Stimulated activated naive CD8-positive, alpha-beta T cell treated with anti-CD3 and anti-CD28 coated beads, Interleukin-15, Interleukin-2, amounts not matched to agents 100 ng/mL and 50 ng/mL, for 24 hours (primary cell): ENCODE results near the gene MAP3K2.

Experiments
- H3K27ac Mint-ChIP-seq: one replicate; pipeline ENCODE4 v1.8.0; 2021; ENCODE audit warnings: mild to moderate bottlenecking, mixed read lengths
- H3K27me3 Mint-ChIP-seq: one replicate; pipeline ENCODE4 v1.8.0; 2021; ENCODE audit warnings: mixed read lengths
- H3K36me3 Mint-ChIP-seq: one replicate; pipeline ENCODE4 v1.8.0; 2021; ENCODE audit warnings: low read depth, mixed read lengths
- H3K4me1 Mint-ChIP-seq: one replicate; pipeline ENCODE4 v1.8.0; 2021; ENCODE audit warnings: low read depth, mixed read lengths
- H3K4me3 Mint-ChIP-seq: one replicate; pipeline ENCODE4 v1.8.0; 2021; ENCODE audit warnings: mild to moderate bottlenecking, mixed read lengths
- H3K9me3 Mint-ChIP-seq: one replicate; pipeline ENCODE4 v1.8.0; 2021; ENCODE audit warnings: mixed read lengths

MAP3K2 gene

GRCh38 chr2:127424598-127425520, 37.1 kb upstream of the MAP3K2 start:
- H3K4me1 Mint-ChIP-seq: peaks cover 7% of the 10 kb centered on the region
- H3K27me3 Mint-ChIP-seq: peaks cover 30% of the 10 kb centered on the region
- H3K27ac Mint-ChIP-seq: no peak overlapping the region
- no peaks in the 10 kb centered on the region for H3K9me3 Mint-ChIP-seq
- H3K36me3 Mint-ChIP-seq: no peaks in the 10 kb centered on the region
- no peak overlapping the region for H3K4me3 Mint-ChIP-seq

GRCh38 chr2:127423880-127424279, 36.1 kb upstream of the MAP3K2 start:
- Mint-ChIP-seq H3K27ac (no peak overlapping the region), H3K9me3 (no peaks in the 10 kb centered on the region), H3K36me3 (no peaks in the 10 kb centered on the region), H3K4me3 (peak overlapping the region; percentile 40), H3K27me3 (peaks cover 30% of the 10 kb centered on the region), H3K4me1 (peaks cover 7% of the 10 kb centered on the region)

- no peaks in the 10 kb centered on the region for H3K9me3 Mint-ChIP-seq
- peaks cover 30% of the 10 kb centered on the region for H3K27me3 Mint-ChIP-seq
- H3K36me3 Mint-ChIP-seq: no peaks in the 10 kb centered on the region
- peak overlapping the region; percentile 40 for H3K4me3 Mint-ChIP-seq
- H3K4me1 Mint-ChIP-seq: peaks cover 7% of the 10 kb centered on the region
- no peak overlapping the region for H3K27ac Mint-ChIP-seq
These were observed 35.7 kb upstream of the MAP3K2 start for GRCh38 chr2:127423478-127423843.

- Mint-ChIP-seq H3K9me3 (no peaks in the 10 kb centered on the region), H3K4me1 (peaks cover 7% of the 10 kb centered on the region), H3K27me3 (peaks cover 30% of the 10 kb centered on the region), H3K27ac (no peak overlapping the region), H3K4me3 (peak overlapping the region; percentile 48), H3K36me3 (no peaks in the 10 kb centered on the region)
These were observed 35.0 kb upstream of the MAP3K2 start for GRCh38 chr2:127422559-127423477.

- H3K27me3 Mint-ChIP-seq: peaks cover 30% of the 10 kb centered on the region
- H3K36me3 Mint-ChIP-seq: no peaks in the 10 kb centered on the region
- no peak overlapping the region for H3K27ac Mint-ChIP-seq
- H3K4me3 Mint-ChIP-seq: peak overlapping the region; percentile 43
- no peaks in the 10 kb centered on the region for H3K9me3 Mint-ChIP-seq
- peaks cover 14% of the 10 kb centered on the region for H3K4me1 Mint-ChIP-seq
These were observed 34.2 kb upstream of the MAP3K2 start for GRCh38 chr2:127421871-127422558.

- Mint-ChIP-seq H3K4me1 (peaks cover 22% of the 10 kb centered on the region), H3K9me3 (no peaks in the 10 kb centered on the region), H3K27ac (no peak overlapping the region), H3K4me3 (no peak overlapping the region), H3K36me3 (no peaks in the 10 kb centered on the region), H3K27me3 (peaks cover 30% of the 10 kb centered on the region)
These were observed 33.5 kb upstream of the MAP3K2 start for GRCh38 chr2:127421116-127421800.

GRCh38 chr2:127420039-127420864, 32.5 kb upstream of the MAP3K2 start:
- peaks cover 24% of the 10 kb centered on the region for H3K27me3 Mint-ChIP-seq

GRCh38 chr2:127419448-127420038, 31.8 kb upstream of the MAP3K2 start:
- Mint-ChIP-seq H3K27me3 (peaks cover 20% of the 10 kb centered on the region), H3K4me3 (no peak overlapping the region), H3K9me3 (no peaks in the 10 kb centered on the region), H3K27ac (no peak overlapping the region), H3K4me1 (peaks cover 29% of the 10 kb centered on the region), H3K36me3 (no peaks in the 10 kb centered on the region)

More at GRCh38 chr2:127420039-127420864, 32.5 kb upstream of the MAP3K2 start:
- Mint-ChIP-seq H3K27ac (no peak overlapping the region), H3K36me3 (no peaks in the 10 kb centered on the region), H3K9me3 (no peaks in the 10 kb centered on the region), H3K4me3 (no peak overlapping the region), H3K4me1 (peaks cover 29% of the 10 kb centered on the region)

- Mint-ChIP-seq H3K9me3 (no peaks in the 10 kb centered on the region), H3K4me1 (peaks cover 28% of the 10 kb centered on the region), H3K27ac (no peak overlapping the region), H3K27me3 (peaks cover 19% of the 10 kb centered on the region), H3K4me3 (no peak overlapping the region), H3K36me3 (no peaks in the 10 kb centered on the region)
These were observed 31.3 kb upstream of the MAP3K2 start for GRCh38 chr2:127419112-127419430.

- H3K4me3 Mint-ChIP-seq: no peak within 1 kb of the TSS
- peaks cover 13% of the 10 kb centered on the region for H3K27me3 Mint-ChIP-seq
- H3K4me1 Mint-ChIP-seq: peaks cover 28% of the 10 kb centered on the region
- H3K9me3 Mint-ChIP-seq: no peaks in the 10 kb centered on the region
- no peaks in the 10 kb centered on the region for H3K36me3 Mint-ChIP-seq
- no peak within 1 kb of the TSS for H3K27ac Mint-ChIP-seq
These were observed 30.7 kb upstream of the MAP3K2 start, which contains the start of gene PROC for GRCh38 chr2:127418300-127419111. TSS of gene PROC (plus strand) at chr2:127418427. CDS start at chr2:127419943, 1,516 bp downstream.

GRCh38 chr2:127417406-127417805, 29.6 kb upstream of the MAP3K2 start:
- Mint-ChIP-seq H3K27ac (no peak overlapping the region), H3K36me3 (no peaks in the 10 kb centered on the region), H3K9me3 (no peaks in the 10 kb centered on the region), H3K4me3 (no peak overlapping the region), H3K4me1 (peaks cover 35% of the 10 kb centered on the region), H3K27me3 (peaks cover 19% of the 10 kb centered on the region)

GRCh38 chr2:127416506-127417001, 28.8 kb upstream of the MAP3K2 start:
- H3K27ac Mint-ChIP-seq: no peak overlapping the region
- peak overlapping the region; percentile 72 for H3K4me3 Mint-ChIP-seq
- H3K9me3 Mint-ChIP-seq: no peaks in the 10 kb centered on the region
- peaks cover 43% of the 10 kb centered on the region for H3K4me1 Mint-ChIP-seq
- peaks cover 14% of the 10 kb centered on the region for H3K27me3 Mint-ChIP-seq
- no peaks in the 10 kb centered on the region for H3K36me3 Mint-ChIP-seq
